ENCODE measurements around the gene ZNF565.

DNA sequence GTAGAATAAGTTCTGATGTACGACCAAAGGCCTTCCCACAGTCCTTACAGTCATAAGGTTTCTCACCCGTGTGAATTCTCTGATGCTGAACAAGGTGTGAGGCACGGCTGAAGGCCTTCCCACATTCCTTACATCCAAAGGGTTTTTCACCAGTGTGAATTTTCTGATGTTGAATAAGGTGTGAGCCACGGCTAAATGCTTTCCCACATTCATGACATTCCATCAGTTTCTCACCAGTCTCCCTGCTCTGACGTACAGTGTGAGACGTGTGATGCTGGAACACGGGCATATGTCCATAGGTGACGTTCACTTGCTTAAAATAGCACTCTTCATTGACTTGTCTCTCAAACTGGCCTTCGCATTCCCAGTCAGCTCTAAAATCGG is 31.2 kb downstream of the ZNF565 start:
- TF ChIP-seq, protein P1, sequence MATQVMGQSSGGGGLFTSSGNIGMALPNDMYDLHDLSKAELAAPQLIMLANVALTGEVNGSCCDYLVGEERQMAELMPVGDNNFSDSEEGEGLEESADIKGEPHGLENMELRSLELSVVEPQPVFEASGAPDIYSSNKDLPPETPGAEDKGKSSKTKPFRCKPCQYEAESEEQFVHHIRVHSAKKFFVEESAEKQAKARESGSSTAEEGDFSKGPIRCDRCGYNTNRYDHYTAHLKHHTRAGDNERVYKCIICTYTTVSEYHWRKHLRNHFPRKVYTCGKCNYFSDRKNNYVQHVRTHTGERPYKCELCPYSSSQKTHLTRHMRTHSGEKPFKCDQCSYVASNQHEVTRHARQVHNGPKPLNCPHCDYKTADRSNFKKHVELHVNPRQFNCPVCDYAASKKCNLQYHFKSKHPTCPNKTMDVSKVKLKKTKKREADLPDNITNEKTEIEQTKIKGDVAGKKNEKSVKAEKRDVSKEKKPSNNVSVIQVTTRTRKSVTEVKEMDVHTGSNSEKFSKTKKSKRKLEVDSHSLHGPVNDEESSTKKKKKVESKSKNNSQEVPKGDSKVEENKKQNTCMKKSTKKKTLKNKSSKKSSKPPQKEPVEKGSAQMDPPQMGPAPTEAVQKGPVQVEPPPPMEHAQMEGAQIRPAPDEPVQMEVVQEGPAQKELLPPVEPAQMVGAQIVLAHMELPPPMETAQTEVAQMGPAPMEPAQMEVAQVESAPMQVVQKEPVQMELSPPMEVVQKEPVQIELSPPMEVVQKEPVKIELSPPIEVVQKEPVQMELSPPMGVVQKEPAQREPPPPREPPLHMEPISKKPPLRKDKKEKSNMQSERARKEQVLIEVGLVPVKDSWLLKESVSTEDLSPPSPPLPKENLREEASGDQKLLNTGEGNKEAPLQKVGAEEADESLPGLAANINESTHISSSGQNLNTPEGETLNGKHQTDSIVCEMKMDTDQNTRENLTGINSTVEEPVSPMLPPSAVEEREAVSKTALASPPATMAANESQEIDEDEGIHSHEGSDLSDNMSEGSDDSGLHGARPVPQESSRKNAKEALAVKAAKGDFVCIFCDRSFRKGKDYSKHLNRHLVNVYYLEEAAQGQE (IDR thresholded peaks at IDR 0.05; ENCODE audit: insufficient replicate concordance, low read depth), result no peak
- TF ChIP-seq, protein P2, sequence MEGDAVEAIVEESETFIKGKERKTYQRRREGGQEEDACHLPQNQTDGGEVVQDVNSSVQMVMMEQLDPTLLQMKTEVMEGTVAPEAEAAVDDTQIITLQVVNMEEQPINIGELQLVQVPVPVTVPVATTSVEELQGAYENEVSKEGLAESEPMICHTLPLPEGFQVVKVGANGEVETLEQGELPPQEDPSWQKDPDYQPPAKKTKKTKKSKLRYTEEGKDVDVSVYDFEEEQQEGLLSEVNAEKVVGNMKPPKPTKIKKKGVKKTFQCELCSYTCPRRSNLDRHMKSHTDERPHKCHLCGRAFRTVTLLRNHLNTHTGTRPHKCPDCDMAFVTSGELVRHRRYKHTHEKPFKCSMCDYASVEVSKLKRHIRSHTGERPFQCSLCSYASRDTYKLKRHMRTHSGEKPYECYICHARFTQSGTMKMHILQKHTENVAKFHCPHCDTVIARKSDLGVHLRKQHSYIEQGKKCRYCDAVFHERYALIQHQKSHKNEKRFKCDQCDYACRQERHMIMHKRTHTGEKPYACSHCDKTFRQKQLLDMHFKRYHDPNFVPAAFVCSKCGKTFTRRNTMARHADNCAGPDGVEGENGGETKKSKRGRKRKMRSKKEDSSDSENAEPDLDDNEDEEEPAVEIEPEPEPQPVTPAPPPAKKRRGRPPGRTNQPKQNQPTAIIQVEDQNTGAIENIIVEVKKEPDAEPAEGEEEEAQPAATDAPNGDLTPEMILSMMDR (IDR thresholded peaks at IDR 0.05; ENCODE audit: insufficient read depth, low read length), result no peak
- TF ChIP-seq POLR2AphosphoS5 (IDR thresholded peaks at IDR 0.05; ENCODE audit: low read depth) (no peak), GABPA (IDR thresholded peaks at IDR 0.05; ENCODE audit: low read depth) (no peak), SPI1 (IDR thresholded peaks at IDR 0.05; ENCODE audit: borderline replicate concordance, low read depth) (no peak)
